Brain pericyte (primary cell): ENCODE measurements around the gene DAZL.

ENCODE experiments used
- DNase-seq: peaks from one replicate; pipeline ENCODE4 v3.0.0-alpha.2; 2012; ENCODE audit warnings: low read depth, low spot score

Gene DAZL

DNA sequence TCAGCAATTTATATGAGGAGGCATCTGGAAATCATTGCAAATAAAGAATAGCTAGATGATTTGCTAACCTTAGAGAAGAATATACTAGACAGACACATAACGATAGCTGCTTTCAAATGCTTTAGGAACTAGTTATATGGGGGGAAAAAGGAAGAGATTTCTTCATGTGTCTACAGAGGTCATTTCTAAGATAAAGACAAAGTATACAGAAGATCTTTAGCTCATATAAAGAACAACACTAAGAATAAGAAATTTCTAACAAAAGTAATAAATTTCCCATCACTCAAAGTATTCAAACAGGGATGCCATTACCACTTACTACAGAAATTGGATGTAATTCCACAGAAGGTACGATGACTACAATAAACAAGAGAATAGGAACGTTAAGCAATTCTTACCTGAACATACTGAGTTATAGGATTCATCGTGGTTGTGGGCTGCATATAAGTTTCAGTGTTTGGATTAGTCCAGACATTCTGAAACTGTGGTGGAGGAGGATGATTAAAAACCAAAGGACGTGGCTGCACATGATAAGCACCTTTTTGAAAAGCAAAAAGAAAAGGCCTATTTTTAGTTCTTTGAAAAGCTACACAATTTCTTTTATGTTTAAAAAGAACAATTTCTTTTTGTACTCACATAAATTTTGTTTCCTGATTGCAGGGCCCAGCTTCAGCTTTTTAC lies 8.7 kb downstream of the DAZL start:
- DNase-seq, result no peak

DNA sequence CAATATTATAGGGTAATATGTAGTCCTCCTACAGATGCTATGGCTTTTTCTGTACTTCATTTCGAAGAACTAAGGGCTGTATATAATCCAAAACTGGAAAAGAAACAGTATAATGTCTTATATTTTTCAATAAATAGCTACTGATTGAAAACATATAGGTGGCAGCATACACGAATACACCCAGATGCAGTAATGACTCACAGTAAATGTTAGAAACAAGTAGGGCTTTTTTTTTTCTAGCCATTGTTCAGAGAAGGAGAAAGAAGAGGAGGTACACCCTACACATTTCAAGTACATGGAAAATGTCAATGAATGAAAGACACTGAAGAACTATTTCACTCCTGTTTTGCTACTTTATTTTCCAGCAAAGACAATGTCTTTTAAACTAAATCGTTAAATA lies 9.4 kb downstream of the DAZL start:
- DNase-seq, result no peak

DNA sequence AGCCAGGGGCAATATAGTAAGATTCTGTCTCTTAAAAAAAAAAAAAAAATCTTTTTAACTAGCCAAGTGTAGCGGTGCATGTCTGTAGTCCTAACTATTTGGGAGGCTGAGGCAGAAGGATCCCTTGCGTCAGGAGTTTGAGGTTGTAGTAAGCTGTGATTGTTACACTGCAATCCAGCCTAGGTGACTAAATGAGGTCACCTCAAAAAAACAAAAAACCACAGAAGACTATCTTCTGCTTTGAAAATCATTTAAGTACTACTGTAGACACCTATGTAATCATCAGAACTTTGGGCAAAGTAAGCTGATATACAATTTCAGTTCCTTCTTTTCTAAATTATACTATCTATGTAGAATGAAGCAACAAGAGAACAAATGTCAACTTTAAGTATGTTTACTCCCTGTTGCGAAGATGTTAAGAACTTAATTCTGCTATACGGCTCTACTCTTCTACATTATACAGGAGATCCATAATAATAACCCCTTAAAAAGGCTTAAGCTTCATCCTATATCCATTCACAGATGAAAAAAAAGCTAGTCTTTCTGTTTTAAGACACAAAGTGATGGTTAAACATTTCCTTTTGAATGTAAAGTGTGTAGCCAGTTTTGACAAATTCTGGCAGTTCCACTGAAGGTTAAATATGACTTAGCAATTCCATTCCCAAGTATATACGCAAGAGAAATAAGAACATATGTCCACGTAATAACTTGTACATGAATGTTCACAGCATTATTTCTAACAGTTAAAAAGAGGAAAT lies 15.2 kb downstream of the DAZL start:
- DNase-seq, result no peak

DNA sequence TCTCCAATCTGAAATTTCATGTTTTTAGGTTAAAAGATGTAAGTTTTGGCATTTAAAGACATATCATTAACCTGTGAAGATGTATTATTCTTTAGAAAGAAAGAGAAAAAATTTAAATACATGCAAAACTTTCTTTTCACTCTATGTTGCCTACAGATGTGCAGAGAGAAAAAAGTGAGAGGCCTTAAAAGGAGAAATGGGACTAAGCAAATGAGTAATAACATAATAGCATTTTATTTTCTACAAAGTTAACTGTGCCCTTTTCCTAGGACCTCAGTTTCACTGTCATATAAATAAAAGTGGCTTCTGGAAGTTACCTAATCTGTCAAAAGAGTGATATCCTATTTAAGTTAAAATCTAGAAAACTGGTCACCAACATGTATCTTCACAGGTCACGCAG lies 16.1 kb downstream of the DAZL start:
- DNase-seq, result no peak

DNA sequence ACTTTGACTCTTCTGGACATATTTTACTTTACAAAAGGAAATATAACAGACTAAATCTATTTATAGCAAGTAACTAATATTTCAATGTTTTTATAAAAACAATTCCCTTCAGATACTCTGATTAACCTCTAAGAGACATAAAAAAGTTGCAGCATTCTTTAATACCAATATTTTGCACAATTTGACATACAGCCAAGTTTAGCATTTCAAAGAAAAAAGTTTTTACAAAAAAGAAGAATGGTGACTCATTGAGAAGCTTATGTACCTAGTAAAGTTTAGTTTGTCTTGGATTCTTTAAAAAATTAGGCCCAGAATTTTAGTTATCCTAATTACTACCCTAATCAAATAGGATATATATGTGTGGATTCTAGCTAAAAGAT lies 17.6 kb downstream of the DAZL start:
- DNase-seq, result no peak

DNA sequence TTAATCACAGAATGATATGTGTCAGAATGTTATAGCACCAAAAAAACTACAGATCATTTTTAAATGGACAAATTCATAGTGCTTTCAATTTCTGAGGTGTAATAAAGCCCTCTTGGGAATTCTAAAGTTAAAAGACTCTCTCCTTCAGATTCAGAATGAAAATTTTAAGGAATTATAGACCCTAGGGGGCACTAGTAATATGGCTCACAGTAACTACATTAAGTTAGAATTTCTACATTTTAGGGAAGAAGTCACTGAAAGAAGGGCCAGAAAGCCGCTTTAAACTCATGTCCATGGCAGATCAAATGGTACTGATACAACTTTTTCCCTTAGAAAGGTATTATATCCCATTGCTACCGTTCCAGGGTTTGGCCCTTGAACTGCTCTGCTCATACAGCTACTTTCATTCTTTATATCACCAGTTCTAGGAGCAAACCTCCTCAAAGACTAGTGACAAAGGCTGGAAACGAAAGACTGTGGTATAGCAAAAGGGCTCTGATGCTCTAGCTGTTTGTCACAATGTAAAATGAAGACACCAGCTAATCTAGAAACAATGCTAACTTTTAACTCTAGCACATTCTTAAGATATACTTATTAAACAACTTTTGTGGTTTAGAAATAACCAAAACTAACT lies 18.1 kb downstream of the DAZL start:
- DNase-seq, result no peak

DNA sequence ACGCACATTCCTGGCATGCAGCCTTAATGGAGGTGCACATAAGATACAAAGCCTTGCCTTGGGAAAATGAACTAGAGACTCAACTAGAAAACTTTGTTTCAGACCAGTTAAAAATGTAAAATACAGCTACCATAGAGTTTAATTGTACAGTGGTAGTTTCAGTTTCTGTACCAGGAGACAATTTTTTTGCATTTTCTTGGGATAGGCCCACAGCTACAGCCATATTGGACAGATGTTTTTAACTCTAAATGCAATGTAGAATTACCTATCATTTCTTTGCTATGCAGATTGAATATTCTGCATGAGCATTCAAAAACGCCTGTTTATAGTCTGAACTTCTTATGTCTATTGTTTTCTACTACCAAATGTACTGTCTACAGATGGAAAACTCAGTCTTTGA lies 20.3 kb downstream of the DAZL start:
- no peak for DNase-seq

DNA sequence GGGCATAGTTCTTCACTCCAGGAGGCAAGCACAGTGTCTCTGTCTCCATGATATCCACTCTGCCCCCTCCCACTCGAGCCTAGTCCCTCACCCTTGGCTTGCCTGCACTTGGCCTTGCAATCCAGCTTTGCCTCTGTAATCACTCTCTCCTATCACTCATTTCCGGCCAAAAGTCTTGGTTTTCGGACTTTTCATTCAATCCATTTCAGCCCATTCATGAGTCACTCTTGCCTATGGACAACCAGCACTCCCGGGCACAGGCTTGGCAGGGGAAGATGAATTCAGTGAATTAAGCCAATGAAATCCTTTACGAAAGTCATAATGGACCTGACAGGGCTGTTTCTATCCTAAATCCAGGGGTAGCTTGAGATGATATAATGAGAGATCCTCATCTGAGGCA lies 21.7 kb downstream of the DAZL start:
- no peak for DNase-seq

DNA sequence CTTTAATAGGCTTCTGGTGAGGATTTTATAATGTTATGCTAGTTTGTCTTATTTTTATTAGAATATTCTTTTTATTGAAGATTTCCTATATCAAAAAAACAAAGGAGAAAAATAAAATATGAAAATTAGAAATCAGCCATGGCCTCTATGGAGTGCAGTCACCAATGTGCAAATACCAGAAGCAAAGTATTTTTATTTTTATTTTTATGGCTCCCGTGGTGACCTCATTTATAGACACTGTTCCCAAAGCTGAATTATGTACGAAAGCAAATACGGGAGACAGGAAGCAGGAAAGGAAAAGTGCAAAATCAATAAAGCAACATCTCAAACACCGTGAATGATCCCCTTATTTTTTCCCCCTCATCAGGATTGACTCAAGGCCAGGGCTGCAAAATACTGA lies 35.1 kb downstream of the DAZL start:
- no peak for DNase-seq

DNA sequence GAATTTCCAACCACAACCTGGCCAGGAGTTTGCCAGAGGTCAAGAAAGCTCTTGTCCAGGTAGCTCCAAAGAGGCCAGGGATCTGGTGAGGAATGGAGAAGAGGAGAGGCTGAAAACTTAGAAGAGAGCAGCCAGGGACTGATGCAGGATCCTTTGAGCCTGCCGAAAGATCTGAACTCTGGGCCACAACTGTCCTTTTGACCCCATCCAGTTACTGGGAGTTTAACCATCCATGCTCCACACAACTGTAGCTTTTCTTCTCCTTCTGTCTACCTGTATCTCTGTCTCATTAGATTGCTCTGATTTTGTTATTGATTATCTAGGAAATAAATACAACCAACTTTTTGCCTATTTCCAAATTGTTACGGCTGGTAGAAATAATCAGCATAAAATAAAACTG lies 36.7 kb downstream of the DAZL start:
- DNase-seq, result no peak

DNA sequence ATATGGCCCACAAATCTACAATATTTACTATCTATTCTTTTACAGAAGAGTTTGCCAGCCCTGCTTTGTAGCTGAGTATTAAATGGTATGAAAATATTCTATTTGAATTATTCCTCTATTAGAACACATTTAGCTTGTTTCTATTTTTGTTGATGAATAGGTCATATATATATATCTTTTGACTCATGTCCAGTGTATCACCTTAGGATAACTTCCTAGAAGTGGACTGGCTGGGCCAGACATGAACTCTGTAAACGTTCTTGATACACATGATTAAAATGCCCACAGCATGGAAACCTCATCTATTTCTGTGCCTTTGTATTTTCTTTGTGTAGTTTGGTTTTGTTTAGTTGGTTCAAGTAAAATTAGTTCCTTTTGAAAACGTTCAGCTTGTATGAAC lies 37.1 kb downstream of the DAZL start:
- no peak for DNase-seq

DNA sequence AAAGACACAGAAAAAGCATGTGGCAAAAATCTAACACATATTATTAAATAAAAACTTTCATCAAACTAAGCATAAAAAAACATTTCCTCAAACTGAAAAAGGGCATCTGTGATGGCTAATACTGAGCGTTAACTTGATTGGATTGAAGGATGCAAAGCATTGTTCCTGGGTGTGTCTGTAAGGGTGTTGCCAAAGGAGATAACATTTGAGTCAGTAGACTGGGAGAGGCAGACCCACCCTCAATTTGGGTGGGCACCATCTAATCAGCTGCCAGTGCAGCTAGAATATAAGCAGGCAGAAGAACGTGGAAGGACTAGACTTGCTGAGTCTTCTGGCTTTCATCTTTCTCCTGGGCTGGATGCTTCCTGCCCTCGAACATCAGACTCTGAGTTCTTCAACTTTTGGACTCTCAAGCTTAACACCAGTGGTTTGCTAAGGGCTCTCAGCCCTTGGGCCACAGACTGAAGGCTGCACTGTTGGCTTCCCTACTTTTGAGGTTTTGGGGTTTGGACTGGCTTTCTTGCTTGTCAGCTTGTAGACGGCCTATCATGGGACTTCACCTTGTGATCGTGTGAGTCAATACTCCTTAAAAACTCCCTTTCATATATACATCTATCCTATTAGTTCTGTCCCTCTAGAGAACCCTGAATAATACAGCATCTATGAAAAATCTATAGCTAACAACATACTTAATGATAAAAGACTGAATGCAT lies 45.4 kb downstream of the DAZL start:
- DNase-seq, result no peak

DNA sequence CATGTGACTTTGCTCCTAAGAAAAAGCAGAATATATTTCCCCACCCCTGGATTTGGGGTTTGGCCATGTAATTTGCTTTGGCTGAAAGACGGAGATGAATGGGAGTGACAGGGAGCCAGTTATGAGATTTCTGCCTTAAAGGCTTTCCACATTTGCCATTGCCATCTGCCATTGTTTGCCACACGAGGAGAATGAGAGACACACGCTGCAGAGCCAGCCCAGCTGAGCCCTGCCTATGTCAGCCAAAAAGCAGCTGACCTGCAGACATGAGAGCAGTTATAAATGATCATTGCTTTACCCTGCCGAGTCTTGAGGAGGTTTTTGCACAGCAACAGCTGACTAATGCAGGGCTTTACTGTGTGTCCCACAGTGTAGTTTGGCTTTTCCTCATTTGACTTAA lies 51.1 kb downstream of the DAZL start:
- DNase-seq, result no peak

DNA sequence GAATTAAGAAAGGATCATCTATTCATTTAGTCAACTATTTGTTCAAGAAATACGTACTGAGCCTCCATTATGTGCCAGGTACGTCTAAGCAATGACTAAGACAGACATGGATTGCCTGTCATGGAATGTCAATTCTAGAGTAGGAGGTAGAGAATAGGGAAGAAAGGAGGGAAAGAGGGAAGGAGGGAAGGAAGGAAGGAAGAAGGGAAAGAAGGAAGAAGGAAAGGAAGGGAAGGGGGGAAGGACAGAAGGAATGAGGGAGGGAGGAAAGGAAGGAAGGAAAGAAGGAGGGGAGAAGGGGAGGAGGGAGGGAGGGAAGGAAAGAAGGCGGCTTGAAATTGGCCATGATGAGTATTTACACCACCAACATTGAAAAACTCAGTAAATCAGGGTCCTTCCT lies 52.5 kb downstream of the DAZL start:
- no peak for DNase-seq

DNA sequence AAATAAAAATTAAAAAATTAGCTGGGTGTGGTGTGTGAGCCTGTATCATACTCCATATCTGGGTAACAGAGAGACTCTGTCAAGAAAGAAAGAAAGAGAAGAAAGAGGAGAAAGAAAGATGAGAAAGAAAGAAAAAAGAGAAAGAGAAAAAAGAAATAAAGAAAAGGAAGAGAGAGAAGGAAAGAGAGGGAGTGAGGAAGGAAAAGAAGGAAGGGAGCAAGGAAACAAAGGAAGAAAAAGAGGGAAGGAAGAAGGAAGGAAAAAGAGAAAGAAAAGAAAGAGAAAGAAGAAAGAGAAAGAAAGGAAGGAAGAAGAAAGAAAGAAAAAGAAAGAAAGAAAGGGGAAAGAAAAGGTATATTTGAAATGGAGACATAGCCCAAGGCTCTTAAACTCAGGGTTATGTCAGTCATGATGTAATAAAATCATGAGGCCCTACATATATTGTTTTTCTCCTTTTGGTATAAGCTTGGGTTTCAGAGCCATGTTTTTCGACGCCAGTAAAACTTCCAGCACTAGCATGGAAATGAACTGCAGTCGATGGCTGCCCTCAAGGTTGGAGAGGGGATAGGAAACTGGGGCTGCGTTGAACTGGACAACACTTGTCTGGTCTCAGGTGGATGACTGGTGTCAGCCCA lies 53.8 kb downstream of the DAZL start:
- no peak for DNase-seq

DNA sequence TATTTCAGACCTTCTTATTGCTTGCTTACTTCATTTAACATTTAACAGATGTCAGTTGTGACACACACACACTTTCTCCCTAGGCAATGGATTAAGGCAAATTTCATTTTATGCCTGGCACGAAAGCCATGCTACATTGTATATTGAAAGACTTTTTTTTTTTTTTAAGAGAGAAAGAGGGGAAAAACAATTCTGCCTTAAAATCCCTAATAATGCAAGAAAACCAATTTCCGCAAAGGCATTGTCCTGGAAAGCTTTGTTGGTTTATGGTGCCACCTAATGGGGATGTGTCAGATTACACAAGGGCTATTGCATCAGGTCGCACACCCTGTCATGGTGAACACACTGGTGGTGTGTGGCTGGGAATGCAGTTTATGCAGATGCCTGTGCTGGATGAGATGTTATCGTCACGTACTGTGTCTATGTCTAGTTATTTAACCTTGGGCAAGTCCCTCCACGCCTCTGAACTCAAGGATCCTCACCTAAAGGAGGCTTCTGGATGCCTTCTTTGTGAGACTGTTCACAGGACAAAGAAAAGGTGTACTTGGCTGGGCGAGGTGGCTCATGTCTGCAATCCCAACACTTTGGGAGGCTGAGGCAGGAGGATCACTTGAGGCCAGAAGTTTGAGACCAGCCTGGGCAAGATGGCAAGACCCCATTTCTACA lies 54.4 kb downstream of the DAZL start:
- peak; percentile 57 for DNase-seq

DNA sequence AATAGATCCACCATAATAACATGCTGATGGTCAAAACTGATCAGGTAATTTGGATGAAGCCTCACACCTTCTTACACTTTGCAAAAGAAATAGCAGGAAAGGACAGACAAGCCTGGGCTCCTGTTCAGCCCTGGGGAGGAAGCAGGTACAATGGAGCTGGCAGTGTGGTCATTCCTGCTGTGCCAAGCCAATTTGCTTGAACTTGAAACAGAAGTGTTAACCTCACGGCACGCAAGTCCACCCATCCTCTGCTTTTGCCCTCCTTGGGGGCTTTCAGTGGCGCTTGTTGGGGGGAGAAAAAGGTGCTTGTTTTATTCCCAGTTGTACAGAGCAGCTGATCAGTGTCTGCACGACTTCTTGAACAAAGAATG lies 54.9 kb downstream of the DAZL start:
- DNase-seq, result no peak

DNA sequence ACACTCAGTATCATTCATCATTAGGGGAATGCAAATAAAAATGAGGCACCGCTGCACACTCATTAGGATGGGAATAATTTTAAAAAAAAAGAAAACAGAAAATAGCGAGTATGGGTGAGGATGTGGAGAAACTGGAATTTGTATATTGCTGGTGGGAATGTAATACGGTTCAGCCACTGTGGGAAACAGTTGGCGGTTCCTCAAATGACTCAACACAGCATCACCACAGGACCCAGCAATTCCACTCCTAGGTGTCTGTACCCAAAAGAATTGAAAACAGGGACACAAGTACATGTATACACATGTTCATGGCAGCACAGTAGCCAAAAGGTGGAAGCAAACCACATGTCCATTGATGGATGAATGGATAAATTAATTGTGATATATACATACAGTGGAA lies 56.5 kb downstream of the DAZL start:
- DNase-seq, result no peak

DNA sequence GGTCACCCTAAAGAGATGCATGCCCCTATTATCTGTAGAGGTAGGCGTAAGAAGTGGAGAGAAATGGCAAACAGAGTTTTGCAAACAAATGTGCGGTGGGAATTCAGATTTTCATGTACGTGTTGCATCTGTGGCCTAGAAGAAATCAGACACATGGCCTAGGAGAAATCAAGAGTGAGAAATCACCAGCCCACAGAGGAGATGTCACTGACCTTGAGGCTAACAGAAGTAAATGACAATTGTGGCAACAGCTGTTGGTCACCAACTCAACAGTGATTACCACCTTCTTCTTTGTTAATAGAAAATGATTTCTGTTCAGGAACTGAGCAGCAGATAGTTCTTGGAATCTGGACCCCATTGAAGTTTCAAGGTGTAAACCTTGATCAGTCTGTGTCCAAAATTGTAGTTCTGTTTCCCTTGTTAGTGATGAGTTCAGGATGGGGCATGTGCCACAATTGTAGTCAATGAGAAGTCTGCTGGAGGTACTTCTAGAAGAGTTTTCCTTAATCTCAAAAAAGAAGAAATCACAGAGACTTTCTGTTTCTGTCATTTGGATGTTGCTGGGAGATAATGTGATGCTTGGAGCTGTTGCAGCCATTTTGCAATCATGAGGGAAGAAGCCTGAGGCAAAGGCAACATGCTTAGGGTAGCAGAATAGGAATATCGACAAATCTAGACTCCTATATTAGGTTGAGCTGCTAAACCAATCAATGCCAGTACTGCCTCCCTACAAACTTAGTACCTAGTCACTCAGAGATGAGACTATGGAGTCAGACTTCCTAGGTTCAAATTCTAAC lies 57.5 kb downstream of the DAZL start:
- DNase-seq, result no peak

DNA sequence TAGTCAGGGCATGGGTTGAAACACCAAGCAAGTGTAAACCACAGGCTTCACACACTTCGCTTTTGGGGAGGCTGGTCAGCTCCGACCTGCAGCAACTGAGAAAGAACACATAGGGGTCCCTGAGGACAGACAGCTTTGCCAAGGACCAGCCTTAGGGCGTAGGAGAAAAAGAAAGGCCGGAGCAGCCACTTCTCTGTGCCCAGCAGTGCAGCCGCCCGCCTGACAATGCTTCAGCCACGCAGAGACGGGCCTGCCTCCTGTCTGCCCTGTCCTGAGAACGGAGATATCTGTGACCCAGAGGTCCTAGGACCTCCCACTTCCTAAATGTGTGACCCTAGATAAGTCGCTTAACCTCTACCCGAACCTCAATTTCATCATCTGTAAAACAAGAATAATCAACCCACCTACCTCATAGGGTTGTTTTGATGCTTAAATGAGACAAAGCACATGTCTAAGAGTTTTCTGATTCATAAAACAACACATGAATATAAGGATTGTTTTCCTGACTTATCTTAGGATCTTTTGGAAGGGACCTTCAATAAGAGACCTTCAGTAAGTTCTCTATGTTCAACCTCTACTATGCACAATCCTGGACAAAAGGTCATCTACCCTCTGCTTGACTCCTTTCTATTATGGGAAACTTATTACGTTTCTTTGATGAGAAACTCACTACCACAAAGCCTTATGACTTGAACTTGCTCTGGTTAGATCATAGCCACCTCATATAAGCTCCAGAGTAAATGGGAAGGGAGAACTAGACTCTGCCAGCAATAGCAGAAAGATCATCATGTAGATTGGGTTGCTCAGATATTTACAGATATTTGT lies 58.8 kb downstream of the DAZL start:
- no peak for DNase-seq
